ENCODE results near the gene FMO3. TPM values are rescaled to one million over a fixed set of nuclear protein-coding genes. Genes with fewer than 3 reads are reported as not detected.

FMO3 gene
- total RNA-seq, 1 donor from 2014 or later, result 1.3 TPM

DNA sequence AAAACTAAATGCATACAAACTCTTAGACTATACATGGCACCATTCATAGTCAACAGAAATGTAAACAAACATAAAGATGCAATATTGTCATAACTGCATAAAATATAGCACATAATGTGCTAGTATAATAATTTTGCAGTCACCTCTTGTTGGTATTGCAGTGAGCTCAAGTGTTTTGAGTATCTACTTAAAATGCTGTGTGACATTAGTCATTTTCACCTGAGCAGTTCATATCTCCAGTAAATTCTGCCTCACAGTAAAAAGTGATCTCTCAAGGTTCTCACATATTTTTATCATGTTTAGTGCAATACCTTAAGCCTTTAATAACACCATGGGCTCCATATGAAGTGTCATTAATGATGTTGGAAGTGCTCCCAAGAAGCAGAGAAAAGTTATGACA is 64.8 kb downstream of the FMO3 start:
- no peak for DNase-seq
- intact Hi-C loops (cut with micrococcal nuclease), result no loop called here
- H3K27me3 ChIP-seq (ENCODE audit: low read depth), result no peaks in the 10 kb centered on the region
- no peak overlapping the region for H3K4me3 ChIP-seq
- peaks cover 6% of the 10 kb centered on the region for H3K4me1 ChIP-seq
- H3K27ac ChIP-seq (replicated peaks), result no peak overlapping the region
- TF ChIP-seq, protein P1, sequence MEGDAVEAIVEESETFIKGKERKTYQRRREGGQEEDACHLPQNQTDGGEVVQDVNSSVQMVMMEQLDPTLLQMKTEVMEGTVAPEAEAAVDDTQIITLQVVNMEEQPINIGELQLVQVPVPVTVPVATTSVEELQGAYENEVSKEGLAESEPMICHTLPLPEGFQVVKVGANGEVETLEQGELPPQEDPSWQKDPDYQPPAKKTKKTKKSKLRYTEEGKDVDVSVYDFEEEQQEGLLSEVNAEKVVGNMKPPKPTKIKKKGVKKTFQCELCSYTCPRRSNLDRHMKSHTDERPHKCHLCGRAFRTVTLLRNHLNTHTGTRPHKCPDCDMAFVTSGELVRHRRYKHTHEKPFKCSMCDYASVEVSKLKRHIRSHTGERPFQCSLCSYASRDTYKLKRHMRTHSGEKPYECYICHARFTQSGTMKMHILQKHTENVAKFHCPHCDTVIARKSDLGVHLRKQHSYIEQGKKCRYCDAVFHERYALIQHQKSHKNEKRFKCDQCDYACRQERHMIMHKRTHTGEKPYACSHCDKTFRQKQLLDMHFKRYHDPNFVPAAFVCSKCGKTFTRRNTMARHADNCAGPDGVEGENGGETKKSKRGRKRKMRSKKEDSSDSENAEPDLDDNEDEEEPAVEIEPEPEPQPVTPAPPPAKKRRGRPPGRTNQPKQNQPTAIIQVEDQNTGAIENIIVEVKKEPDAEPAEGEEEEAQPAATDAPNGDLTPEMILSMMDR (IDR thresholded peaks at IDR 0.05; ENCODE audit: borderline replicate concordance), result no peak
- H3K36me3 ChIP-seq, result no peaks in the 10 kb centered on the region
- H3K9me3 ChIP-seq (replicated peaks), result no peaks in the 10 kb centered on the region

DNA sequence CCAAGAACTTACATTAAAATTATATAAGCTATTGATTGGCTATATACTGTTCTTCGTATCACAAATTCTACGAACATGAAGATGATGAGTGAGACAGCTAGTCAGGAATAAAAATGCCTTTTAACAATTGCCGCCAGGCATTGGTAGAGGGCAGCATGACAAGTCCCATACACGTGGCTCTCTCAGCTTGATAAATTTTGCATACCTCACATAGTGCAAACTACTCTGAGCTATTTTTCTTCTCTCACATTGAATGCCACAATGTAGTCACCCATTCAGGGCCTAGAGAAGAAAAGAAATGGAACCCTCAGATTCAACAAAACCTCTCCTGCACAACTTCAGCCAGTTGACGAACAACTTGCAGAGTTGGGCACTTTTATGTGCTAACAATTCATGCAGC is 67.4 kb downstream of the FMO3 start:
- no peaks in the 10 kb centered on the region for H3K36me3 ChIP-seq
- H3K27me3 ChIP-seq (ENCODE audit: low read depth), result no peaks in the 10 kb centered on the region
- H3K4me1 ChIP-seq, result peaks cover 6% of the 10 kb centered on the region
- intact Hi-C loops (cut with micrococcal nuclease), result no loop called here
- H3K4me3 ChIP-seq, result no peak overlapping the region
- no peaks in the 10 kb centered on the region for H3K9me3 ChIP-seq (replicated peaks)
- DNase-seq, result no peak
- H3K27ac ChIP-seq (replicated peaks), result no peak overlapping the region
- TF ChIP-seq, protein P1 (IDR thresholded peaks at IDR 0.05; ENCODE audit: borderline replicate concordance), result no peak

DNA sequence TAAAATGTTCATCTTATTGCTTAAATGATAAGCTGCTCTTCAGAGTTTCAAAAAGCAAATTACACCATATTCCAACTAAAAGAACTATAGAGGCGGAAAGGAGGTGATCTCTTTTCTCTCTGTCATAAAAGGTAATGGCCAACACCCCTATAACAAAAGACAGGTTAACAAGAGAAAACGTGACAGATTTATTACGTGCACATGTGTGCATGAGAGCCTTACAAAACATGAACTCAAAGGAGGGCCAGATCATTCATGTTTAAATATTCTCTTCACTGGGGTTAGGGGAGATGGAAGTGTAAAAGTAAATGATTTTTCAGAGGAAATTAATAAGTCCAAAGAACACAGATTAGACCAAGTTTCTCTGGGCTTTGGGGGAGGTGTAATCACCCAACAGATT is 67.8 kb downstream of the FMO3 start:
- no peak overlapping the region for H3K27ac ChIP-seq (replicated peaks)

DNA sequence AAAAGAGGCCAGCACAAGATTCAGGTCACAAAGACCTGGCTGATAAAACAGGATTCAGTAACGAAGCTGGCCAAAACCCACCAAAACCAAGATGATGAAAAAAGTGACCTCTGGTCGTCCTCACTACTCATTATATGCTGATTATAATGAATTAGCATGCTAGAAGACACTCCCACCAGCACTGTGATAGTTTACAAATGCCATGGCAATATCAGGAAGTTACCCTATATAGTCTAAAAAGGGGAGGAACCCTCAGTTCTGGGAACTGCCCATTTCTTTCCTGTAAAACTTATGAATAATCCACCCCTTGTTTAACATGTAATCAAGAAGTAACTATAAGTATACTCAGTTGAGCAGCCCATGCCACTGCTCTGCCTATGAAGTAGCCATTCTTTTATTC is 68.4 kb downstream of the FMO3 start:
- Histone ChIP-seq H3K9me3 (replicated peaks) (no peaks in the 10 kb centered on the region), H3K27ac (replicated peaks) (no peak overlapping the region), H3K4me3 (no peak overlapping the region), H3K36me3 (no peaks in the 10 kb centered on the region), H3K4me1 (peaks cover 6% of the 10 kb centered on the region), H3K27me3 (ENCODE audit: low read depth) (no peaks in the 10 kb centered on the region)
- no peak for DNase-seq
- TF ChIP-seq, protein P1 (IDR thresholded peaks at IDR 0.05; ENCODE audit: borderline replicate concordance), result no peak
- intact Hi-C loops (cut with micrococcal nuclease), result no loop called here

More for the DNA sequence above, 67.8 kb downstream of the FMO3 start:
- TF ChIP-seq, protein P1 (IDR thresholded peaks at IDR 0.05; ENCODE audit: borderline replicate concordance), result no peak
- no peaks in the 10 kb centered on the region for H3K36me3 ChIP-seq
- H3K9me3 ChIP-seq (replicated peaks), result no peaks in the 10 kb centered on the region
- intact Hi-C loops (cut with micrococcal nuclease), result no loop called here
- DNase-seq, result no peak
- peaks cover 6% of the 10 kb centered on the region for H3K4me1 ChIP-seq
- H3K4me3 ChIP-seq, result no peak overlapping the region
- H3K27me3 ChIP-seq (ENCODE audit: low read depth), result no peaks in the 10 kb centered on the region

DNA sequence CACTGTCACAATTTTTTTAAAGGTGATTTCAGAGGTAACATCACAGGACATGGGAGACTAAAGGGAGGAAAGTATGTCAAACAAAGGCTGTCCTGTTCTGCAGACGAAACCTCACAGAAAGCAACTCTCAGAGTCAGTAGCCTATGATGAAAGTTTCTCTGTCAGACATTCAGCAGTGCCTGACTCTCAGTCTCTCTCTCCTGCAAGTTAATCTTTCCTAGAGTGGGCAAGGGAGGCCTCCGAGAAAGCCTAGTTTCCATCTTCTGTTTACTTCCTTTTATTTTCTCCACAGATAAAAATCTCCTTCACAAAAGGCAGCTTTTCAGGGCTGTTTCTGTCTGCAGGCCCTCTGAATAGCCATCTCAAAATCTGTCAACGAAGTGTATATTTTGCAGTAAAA is 69.5 kb downstream of the FMO3 start:
- TF ChIP-seq, protein P1 (IDR thresholded peaks at IDR 0.05; ENCODE audit: borderline replicate concordance), result no peak
- DNase-seq, result no peak
- no peaks in the 10 kb centered on the region for H3K36me3 ChIP-seq
- peaks cover 6% of the 10 kb centered on the region for H3K4me1 ChIP-seq
- H3K27me3 ChIP-seq (ENCODE audit: low read depth), result no peaks in the 10 kb centered on the region
- intact Hi-C loops (cut with micrococcal nuclease), result no loop called here
- peak overlapping the region; percentile 53 for H3K27ac ChIP-seq (replicated peaks)
- H3K9me3 ChIP-seq (replicated peaks), result no peaks in the 10 kb centered on the region
- H3K4me3 ChIP-seq, result no peak overlapping the region
